ENCODE results near the gene RNF223.

RNF223 gene

DNA sequence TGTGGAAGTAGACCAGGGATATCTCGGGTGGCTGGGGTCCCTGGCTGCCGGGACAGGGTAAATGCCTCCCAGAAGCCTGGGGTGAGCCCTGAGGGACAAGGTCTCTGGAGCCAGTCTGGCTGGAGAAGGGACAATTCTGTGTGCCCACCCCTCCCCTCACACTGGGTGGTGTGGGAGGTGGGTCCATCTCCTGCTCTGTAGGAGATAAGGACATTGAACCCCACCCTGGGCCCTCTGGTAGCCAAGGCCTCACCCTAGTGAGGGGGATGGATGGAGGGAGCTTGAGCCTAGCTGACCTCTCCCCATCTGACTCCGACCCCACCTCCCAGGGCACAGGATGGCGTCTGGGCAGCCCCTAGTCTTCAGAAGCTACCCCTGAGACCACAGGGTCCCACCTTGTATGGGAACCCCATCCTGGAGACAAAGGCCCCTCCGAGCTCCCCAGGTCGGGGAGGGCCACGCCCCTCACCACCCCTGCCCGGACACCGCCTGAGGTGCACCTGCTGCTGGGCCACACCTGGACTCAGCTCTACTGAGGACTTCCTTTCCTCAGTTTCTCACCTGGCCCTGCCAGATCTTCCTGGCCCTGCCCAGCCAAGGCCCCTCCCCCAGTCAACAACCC is 49.8 kb downstream of the RNF223 start:
- DNase-seq, result no peak

DNA sequence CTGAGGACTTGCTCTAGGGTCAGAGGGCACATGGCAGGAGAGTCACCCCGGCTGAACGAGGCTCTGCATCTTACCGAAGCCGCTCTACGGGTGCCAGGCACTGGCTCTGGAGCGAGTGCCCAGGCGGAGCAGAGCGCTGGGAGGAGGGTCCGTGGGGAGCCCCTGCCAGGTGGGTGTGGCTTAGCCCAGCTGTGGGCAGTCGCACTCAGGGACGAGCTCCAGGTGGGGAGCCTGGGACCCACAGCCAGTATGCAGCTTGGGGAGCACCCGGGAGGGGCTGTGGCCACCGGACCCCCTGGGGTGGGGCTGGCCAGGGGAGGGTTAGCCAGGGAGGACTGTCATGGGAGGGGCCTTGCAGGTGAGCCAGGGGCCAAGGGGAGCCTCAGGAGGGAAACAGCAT is 50.4 kb downstream of the RNF223 start:
- DNase-seq, result no peak

DNA sequence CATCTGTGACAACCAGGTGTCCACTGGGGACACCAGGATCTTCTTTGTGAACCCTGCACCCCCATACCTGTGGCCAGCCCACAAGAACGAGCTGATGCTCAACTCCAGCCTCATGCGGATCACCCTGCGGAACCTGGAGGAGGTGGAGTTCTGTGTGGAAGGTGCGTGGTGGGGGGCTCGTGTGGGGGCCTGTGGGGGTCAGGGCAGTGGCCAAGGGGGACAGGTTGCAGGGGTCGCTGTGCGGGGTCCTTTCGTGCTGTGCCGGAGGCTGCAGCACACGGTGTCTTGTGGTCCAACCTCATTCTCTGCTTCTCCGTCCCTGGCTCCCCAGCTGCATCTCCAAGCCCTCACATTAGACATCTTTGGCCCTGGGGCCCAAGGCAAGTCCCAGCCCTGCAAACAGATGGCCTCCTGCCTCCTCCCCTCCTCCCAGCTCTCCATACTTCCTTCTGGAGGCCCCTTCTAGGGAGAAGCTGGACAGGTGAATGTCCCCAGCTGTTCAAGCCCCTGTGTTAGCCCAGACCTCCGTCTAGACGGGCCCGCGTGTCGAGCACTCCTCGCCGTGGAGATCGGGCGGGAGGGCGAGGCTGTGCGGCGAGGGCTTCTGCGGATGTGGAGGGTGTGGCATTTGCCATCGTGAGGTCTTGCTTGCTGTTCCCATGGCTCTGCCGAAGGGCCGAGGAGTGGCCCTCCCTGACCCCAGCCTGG is 51.6 kb downstream of the RNF223 start:
- DNase-seq, result no peak

DNA sequence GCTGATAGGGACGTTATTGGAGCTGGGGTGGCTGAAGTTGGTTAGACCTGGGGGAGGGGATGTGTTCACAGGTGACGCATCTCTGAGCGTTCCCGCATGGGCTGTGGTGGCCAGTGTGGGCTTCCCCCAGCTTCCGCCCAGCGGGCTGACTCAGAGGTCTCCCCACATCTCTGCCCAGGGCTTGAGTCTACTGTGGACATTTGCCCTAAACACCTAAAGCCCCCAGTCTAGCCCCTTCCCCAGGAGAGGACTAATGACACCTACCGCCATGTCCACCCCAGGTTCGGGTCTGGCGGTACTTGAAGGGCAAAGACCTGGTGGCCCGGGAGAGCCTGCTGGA is 52.2 kb downstream of the RNF223 start:
- DNase-seq, result no peak

DNA sequence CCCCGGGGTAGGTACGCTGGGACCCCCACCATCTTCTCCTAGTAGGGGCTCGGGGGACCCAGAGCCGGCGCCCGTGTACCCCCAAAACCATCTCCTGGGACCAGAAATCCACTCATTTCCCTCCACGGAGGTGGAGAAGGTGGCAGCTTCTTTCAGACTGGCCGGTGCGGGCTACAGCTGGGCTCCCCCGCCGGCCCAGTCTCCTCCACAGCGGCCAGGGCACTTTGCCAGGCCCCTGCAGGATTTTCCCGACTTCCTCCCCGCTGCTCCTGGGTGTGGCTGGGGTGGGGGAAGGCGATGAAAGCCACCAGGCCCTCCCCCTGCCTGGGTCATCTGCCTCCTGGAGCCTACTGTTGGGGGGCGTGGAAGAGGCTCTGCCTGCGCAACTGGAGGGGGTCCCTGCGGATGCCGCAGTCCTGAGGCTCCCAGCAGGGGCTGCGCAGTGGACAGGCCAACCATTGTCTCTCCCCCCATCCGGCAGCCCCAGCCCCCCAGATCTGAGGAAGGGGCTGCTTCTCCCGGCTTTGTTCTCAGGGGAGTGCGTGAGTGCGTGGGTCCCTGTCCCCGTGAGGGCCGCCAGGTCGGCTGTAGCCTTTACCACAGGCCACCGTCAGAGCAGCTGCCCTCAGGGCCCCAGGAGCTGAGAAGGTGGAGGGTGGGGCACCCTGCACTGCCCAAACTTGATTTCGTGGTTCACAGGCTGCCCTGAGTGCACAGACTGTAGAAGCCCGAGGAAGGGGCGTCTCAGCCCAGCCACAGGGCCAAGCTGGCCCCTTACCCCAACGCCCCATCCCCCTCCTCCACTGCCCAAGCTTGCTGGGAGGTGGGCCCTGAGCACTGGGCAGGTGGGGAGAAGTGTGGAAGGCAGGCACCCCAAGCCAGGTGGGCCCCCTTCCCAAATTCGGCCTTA is 52.8 kb downstream of the RNF223 start:
- DNase-seq, result no peak
